ENCODE measurements around the gene NEDD9. TPM values are rescaled to one million over a fixed set of nuclear protein-coding genes. Genes with fewer than 3 reads are reported as not detected.

NEDD9 gene
- polyA plus RNA-seq, 1 of the 3 experiments (the other 2 are of a cell fraction) = 7.4 TPM

GRCh38 chr6:11236915-11237314 lies 4.4 kb upstream of the NEDD9 start:
- Histone ChIP-seq H2AFZ (ENCODE audit: low read depth) (no peak overlapping the region), H3K79me2 (ENCODE audit: insufficient read depth) (peaks cover 4% of the 10 kb centered on the region; the same call in 1 of the 2 replicates)
- CTCF ChIA-PET = interaction anchor here (1.3 to 1.7 kb wide), 2 partner anchors 10 to 64 kb away, joined by 3 to 4 read pairs; no protein-coding TSS in a partner anchor

More at GRCh38 chr6:11236915-11237314, 4.4 kb upstream of the NEDD9 start:
- no peak overlapping the region for H3K4me3 ChIP-seq (ENCODE audit: low read depth in 2 of 2, low read length in 1 of 2)
- DNase-seq = no peak
- H3K9me2 ChIP-seq = no peaks in the 10 kb centered on the region
- H3K9ac ChIP-seq = no peak overlapping the region
- no peaks in the 10 kb centered on the region for H3K9me3 ChIP-seq
- whole genome bisulfite sequencing (ENCODE audit: low lambda C conversion rate) = 98% methylated on average over 6 of the region's 6 CpGs
- peaks cover 3% of the 10 kb centered on the region for H3F3A ChIP-seq (replicated peaks; ENCODE audit: insufficient read depth)
- no peaks in the 10 kb centered on the region for H4K20me1 ChIP-seq (ENCODE audit: insufficient read depth)
- no peak for TF ChIP-seq TEAD4 (IDR thresholded peaks at IDR 0.05; ENCODE audit: borderline replicate concordance, insufficient read depth)
- TF ChIP-seq, protein P1, sequence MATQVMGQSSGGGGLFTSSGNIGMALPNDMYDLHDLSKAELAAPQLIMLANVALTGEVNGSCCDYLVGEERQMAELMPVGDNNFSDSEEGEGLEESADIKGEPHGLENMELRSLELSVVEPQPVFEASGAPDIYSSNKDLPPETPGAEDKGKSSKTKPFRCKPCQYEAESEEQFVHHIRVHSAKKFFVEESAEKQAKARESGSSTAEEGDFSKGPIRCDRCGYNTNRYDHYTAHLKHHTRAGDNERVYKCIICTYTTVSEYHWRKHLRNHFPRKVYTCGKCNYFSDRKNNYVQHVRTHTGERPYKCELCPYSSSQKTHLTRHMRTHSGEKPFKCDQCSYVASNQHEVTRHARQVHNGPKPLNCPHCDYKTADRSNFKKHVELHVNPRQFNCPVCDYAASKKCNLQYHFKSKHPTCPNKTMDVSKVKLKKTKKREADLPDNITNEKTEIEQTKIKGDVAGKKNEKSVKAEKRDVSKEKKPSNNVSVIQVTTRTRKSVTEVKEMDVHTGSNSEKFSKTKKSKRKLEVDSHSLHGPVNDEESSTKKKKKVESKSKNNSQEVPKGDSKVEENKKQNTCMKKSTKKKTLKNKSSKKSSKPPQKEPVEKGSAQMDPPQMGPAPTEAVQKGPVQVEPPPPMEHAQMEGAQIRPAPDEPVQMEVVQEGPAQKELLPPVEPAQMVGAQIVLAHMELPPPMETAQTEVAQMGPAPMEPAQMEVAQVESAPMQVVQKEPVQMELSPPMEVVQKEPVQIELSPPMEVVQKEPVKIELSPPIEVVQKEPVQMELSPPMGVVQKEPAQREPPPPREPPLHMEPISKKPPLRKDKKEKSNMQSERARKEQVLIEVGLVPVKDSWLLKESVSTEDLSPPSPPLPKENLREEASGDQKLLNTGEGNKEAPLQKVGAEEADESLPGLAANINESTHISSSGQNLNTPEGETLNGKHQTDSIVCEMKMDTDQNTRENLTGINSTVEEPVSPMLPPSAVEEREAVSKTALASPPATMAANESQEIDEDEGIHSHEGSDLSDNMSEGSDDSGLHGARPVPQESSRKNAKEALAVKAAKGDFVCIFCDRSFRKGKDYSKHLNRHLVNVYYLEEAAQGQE (IDR thresholded peaks at IDR 0.05; ENCODE audit: low read depth, low read length) = no peak
- no peak for TF ChIP-seq USF1 (IDR thresholded peaks at IDR 0.05; ENCODE audit: borderline replicate concordance, low read depth)
- no peak for TF ChIP-seq MXI1 (IDR thresholded peaks at IDR 0.05; ENCODE audit: low read depth, low read length)
- no peak for TF ChIP-seq NFIC (IDR thresholded peaks at IDR 0.05; ENCODE audit: borderline replicate concordance)
- no peak for TF ChIP-seq JUND (IDR thresholded peaks at IDR 0.05)
- no peak for TF ChIP-seq ZBTB33 (IDR thresholded peaks at IDR 0.05; ENCODE audit: borderline replicate concordance, low read depth)
- no peaks in the 10 kb centered on the region for H3K36me3 ChIP-seq (replicated peaks in 1 of 2; ENCODE audit: control insufficient read depth in 1 of 2, insufficient read depth in 2 of 2, low read length in 1 of 2)
- H3K27me3 ChIP-seq (ENCODE audit: insufficient read depth) = no peaks in the 10 kb centered on the region
- no peak overlapping the region for H3K4me2 ChIP-seq
- H3K4me1 ChIP-seq (ENCODE audit: control insufficient read depth in 1 of 2, insufficient read depth in 2 of 2, low read depth in 1 of 2, low read length in 1 of 2) = peaks cover 21 to 23% of the 10 kb centered on the region in 2 experiments; a peak in 3 of 4 replicates
- POLR2A ChIA-PET = no interaction called here
- H3K27ac ChIP-seq (ENCODE audit: low read depth in 2 of 2, low read length in 1 of 2) = no peak overlapping the region
